Hepatocyte (in vitro differentiated cells): ENCODE results near the gene LINC01488.

Experiments used
- EZH2 ChIP-seq: fragments of 200-600 bp; sonication (generic); IDR thresholded peaks from 2 replicates; pipeline ENCODE4 v1.6.1; 2016; ENCODE audit warnings: antibody characterized with exemption, mild to moderate bottlenecking, borderline replicate concordance
- TF ChIP-seq, protein P1 (sequence below): fragments of 200-600 bp; sonication (generic); IDR thresholded peaks from 2 replicates; pipeline ENCODE4 v1.5.1; 2016; ENCODE audit warnings: antibody characterized with exemption, mild to moderate bottlenecking; ENCODE audit not compliant: poor library complexity

GRCh38 chr11:69508974-69509373 lies 27.5 kb downstream of the LINC01488 start:
- TF ChIP-seq, protein P1, sequence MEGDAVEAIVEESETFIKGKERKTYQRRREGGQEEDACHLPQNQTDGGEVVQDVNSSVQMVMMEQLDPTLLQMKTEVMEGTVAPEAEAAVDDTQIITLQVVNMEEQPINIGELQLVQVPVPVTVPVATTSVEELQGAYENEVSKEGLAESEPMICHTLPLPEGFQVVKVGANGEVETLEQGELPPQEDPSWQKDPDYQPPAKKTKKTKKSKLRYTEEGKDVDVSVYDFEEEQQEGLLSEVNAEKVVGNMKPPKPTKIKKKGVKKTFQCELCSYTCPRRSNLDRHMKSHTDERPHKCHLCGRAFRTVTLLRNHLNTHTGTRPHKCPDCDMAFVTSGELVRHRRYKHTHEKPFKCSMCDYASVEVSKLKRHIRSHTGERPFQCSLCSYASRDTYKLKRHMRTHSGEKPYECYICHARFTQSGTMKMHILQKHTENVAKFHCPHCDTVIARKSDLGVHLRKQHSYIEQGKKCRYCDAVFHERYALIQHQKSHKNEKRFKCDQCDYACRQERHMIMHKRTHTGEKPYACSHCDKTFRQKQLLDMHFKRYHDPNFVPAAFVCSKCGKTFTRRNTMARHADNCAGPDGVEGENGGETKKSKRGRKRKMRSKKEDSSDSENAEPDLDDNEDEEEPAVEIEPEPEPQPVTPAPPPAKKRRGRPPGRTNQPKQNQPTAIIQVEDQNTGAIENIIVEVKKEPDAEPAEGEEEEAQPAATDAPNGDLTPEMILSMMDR: no peak
- no peak for TF ChIP-seq EZH2
